Stimulated activated CD4-positive, alpha-beta T cell treated with anti-CD3 and anti-CD28 coated beads, Interleukin-12 subunit alpha, Interleukin-12 subunit beta, amount 100 ng/mL, for 4 hours (primary cell): ENCODE data around the gene GATA3.

ENCODE experiments used
- DNase-seq: peaks from one replicate; pipeline ENCODE4 v3.0.0-alpha.2; 2020

GATA3 gene

DNA sequence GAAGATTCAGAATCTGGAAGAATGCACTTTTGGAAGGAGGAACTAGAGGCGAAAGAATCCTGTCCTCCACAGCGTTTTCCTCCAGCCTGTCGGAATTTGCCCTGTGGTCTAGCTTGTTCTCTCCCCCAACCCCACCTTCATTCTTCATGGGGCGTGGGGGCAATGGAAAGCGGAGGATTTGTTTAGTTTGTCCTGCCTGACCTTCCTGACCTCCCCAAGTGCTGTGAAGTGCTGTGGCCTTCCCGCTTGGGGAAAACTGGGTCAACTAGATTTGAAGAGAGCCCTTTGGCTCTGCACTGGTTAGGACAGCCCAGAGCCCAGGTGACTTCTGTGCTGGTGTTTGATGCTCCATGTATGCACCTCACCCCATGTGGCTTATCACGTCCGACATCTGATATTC lies 49.1 kb downstream of the GATA3 start:
- DNase-seq: no peak

DNA sequence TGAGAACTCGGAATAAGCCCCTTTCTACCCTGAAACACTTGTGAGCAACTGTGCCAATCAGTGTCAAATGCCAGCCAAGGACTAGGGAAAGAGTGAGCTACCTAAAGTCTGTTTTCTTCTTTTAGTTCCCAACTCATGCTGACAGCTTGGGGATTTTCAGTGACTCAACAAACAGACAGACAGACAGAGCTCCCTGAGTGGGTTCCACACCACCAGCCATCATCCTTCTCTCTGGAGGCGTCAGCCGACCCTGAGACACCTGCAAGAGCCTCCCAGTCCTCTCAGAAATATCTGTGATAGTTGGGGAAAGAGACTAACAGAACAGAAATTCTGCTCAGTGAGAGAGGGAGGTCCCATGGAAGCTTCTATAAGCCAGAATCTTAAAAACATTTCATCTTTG lies 49.5 kb downstream of the GATA3 start:
- DNase-seq: no peak

DNA sequence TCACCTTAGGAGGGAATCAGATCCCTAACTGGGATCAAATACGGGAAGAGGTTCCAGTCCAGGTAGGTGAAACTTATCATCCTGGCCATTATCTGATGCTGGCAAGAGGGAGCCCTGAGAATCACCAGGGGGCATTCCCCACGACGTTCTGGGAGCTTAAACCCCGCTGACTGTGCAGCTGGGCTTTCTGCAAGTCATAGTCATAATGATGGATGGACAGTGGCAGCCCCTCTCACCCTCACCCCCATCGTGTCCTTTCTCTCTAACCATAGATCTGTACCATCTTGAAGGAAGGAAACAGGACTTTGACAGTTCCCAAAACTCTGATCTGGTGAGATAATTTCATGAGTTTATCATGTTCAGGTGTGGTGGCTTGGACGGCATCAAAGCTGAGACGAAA lies 50.2 kb downstream of the GATA3 start:
- DNase-seq: no peak

DNA sequence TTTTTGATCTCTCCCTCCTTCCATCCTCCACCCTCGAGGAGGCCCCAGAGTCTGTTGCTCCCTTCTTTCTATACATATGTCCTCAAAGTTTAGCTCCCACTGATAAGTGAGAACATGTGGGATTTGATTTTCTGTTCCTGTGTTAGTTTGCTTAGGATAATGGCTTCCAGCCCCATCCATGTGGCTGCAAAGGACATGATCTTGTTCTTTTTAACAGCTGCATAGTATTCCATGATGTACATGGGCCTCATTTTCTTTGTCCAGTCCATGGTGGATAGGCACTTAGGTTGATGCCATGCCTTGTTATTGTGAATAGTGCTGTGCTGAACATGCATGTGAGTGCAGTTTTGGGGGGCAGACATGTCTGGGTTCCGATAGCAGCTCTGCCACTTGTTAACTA lies 51.4 kb downstream of the GATA3 start:
- DNase-seq: no peak

DNA sequence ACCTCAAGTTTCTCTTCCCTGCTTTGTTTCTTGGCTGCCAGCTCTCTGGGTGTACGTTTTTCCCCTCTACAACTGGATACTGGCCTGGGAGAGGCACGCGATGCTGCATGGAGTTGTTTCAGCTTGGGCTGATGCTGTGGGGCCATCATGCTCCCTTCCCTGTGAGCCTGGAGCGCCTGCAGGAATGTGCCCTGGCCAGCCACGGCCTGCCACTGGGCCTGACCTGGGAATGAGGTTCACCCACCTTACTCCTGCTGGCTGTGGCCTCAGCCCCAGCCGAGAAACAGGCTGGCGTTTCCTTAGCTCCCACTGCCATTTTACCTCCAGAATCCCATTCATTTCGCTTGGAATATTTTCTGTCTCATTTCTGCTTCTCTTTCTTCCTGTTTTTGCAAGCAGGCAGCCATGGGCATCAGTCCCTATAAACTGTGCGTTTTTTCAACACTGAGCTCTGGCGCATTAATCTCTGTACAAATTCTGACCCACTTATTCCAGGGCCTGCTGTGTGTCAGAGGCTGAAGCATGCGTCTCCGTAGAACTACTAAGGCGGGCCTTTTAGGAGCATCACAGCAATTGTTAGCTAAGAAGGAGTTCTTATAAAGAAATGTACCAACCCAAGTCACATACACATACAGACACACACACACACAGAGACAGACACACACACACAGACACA lies 57.9 kb downstream of the GATA3 start:
- no peak for DNase-seq

DNA sequence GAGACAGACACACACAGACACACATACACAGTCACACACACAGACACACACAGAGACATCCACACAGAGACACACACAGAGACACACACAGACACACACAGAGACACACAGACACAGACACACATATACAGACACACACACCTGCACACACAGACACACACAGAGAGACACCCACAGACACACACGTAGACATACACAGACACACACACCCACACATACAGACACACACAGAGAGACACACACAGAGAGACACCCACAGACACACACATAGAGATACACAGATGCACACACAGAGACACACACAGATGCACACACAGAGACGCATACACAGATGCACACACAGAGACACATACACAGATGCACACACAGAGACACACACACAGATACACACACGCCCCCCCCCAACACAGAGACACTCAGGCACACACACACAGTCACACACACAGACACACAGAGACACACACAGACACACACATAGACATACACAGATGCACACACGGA lies 58.5 kb downstream of the GATA3 start:
- DNase-seq: no peak

DNA sequence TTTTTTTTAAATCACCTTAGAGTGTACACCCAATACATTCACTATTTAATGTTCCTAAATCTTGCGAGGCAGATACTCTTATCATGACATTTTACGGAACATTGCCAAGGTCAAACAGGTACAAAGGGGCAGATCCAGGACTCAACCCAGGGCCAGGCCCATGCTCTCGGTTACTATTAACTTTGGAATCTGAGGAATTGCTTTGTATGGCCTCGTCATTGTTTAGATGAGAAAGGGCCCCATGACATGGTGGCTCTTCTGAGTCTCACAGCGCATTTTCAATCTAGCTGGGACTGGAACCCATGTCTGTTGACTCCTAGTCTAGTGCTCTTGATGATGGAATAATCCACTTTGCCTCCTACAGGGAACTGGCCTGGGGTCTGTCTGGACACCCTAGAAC lies 59.1 kb downstream of the GATA3 start:
- no peak for DNase-seq

DNA sequence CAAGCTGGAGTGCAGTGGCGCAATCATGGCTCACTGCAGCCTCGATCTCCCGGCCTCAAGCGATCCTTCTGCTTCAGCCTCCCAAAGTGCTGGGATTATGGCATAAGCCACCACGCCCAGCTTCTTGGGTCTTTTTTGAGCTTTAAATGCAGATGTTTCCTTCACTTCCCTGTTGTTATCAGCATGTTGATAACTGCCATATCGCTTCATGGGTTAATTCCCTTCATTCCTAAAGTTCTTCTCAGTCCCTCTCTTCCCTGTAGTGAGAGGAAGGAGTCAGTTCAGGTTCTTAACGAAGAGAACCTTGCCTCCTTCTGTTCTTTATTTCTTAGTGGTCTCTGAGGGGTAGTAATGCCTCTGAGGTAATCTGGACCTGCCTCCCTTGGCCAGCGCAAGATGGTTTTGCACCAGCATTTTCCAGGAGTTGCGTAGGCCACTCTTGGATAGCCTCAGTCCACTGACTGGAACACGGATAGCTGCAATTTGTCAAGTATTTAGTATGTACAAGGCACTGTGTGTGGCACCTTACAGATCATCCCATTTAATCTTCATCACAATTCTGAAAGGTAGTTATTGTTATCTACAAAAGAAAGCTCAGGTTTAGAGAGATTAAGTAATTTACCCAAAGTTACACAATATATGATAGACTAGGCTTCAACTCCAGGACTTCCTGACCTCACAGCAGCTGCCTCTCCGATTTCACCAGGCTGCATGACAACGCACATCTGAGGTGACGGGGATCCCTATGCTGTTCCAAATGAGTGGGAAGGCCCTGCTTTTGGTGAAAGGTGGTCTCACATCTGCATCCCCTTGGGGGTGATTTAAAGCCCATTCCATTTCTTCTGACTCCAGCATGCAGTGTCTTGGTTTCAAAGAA lies 60.5 kb downstream of the GATA3 start:
- DNase-seq: no peak

DNA sequence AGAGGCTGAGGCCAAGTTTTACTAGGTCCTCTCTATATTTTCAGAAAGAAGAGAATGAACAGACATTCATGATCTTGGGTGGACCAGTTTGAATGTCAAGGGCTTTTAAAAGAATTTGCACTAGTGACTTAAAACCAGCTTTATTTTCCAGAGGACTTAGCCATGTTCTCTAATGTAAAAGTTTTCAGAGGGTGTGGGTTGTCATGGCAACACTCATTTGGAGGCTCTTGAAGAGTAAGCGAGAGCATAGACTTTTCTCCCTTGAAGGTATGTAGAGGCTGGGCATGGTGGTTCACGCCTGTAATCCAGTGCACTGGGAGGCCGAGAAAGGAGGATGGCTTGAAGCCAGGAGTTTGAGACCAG lies 61.1 kb downstream of the GATA3 start:
- no peak for DNase-seq

DNA sequence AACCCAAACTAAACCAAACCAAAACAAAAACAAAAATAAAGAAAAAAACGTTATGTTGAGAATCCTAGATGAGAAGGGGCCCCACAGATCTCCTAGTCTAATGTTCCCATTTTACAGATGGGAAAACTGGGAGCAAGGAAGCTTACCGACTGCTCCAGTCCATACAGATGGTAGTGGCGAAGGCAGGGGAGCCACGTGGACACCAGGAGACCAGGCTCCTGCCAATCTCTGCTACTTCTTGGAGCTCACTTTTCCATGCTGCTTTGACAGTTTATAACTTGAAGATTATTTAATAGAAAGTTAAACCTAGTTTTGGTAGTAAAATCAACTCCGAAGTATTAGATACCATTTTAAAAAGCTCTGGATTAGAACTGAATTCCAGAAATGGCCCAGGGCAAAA lies 62.0 kb downstream of the GATA3 start:
- no peak for DNase-seq

DNA sequence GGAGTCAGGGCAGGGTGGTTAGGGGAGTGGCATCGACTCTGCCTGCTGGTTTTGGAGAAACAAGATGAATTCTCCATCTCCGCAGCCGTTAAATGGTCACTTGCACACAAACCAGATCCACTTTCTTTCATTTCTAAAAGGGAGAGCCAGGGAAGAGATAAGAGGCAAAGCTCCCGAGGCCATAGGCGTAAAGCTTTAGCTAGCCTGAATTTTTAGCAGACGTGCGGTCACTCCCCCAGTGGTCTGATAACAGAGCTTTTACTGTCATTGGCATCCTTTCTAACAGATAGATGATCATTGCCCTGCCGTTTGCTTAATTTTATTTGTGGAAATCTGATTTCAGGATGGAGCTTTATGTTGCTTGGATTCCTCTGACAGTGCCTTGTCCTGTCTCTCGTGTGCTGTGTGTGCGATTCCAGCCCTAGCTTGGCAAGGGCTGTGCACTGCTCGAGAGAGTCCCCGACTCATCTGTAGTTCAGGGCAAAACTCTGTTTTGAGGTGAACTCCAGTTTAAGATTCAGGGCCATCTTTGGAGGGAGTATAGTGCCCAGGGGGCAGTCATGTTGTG lies 62.5 kb downstream of the GATA3 start:
- DNase-seq: no peak

DNA sequence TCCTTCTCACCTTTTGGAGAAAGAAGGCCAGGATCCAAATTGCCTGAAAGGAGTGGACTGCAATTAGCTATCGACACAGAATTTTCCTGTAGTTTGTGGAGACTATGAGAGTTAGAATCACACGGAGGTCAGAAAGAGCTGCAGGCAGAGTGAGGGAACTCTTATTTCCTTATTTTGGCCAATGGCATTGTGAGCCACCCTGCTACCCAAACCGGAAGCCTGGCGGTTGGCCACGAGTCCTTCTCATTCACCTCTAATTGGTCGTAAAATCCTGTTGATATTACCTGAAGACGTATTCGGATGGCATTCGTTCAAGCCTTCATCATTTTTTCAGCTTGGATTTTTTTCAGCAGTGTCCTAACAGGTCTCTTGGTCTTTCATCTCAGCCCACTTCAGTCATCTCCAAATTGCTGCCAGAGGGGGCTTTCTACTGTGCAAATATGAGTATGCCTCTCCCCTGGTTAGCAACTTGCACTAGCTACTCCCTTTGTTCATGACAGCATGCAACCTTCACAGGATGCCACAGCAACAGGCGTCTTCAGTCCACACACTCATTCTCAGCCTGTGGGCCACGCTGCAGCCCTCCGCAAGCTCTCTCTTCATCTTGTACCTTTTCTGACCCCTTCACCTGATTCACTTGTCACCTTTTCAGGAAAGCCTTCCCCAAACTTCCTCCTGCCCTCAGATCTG lies 66.9 kb downstream of the GATA3 start:
- no peak for DNase-seq

DNA sequence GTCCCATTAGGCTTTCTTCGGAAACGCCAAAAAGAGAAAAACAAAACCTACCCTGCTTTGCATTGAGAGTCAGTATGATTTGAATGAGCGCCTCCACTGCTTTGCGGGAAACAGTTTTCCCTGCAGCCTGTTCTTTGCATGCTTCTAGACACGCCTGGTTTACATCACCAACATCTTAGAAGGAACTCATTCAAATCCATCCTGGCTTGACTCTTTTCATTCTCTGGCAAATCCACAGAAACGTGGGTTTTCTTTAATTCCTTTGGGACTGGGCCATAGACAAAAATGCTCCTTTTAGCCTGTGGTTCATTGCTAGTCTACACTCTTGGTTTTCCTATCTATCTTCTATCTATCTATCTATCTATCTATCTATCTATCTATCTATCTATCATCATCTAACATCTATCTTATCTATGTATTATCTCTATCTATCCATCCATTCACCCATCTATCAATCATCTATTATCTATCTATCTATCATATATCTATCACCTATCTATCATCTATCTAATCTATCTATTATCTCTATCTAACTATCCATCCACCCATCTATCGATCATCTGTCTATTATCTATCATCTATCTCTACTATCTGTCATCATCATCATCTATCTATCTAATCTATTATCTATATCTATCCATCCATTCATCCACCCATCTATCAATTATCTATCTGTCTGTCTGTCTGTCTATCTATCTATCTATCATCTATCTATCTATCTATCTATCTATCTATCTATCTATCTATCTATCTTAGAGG lies 68.3 kb downstream of the GATA3 start:
- DNase-seq: no peak

DNA sequence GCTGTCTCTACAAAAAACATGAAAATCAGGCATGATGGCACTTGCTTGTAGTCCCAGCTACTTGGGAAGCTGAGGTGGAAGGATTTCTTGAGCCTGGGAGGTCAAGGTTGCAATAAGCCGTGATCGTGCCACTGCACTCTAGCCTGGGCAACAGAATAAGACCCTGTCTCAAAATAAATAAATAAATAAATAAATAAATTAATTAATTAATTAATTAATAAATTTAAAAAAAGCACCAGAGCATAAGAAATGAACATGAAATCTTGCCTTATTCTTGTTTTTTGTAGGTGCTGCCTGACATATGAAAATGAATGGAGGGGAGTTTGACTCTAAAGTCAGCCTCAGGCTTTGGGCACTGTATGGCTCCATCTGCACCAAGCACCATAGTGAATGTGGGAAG lies 69.9 kb downstream of the GATA3 start:
- DNase-seq: no peak
